Trophoblast cell (in vitro differentiated cells and primary cell): ENCODE data around the gene EML4.

Source experiments
- DNase-seq, 2 donors: peaks; one replicate each; pipeline ENCODE4 v3.0.0-alpha.2; 2016
- H2AFZ ChIP-seq: 2 replicates; pipeline ENCODE4 v1.6.1; 2013; ENCODE audit warnings: low read length, moderate library complexity, mild to moderate bottlenecking; ENCODE audit not compliant: insufficient read depth, poor library complexity
- H2AK5ac ChIP-seq: 2 replicates; pipeline ENCODE4 v1.6.1; 2013; ENCODE audit warnings: mild to moderate bottlenecking, low read length
- H2BK120ac ChIP-seq: 2 replicates; pipeline ENCODE4 v1.6.1; 2013; ENCODE audit warnings: low read length, mild to moderate bottlenecking, moderate library complexity; ENCODE audit not compliant: insufficient read depth, poor library complexity
- H2BK12ac ChIP-seq: 2 replicates; pipeline ENCODE4 v1.6.1; 2013; ENCODE audit warnings: mild to moderate bottlenecking, low read length, moderate library complexity
- H2BK5ac ChIP-seq: 2 replicates; pipeline ENCODE4 v1.6.1; 2013; ENCODE audit warnings: low read length, low read depth, moderate library complexity, mild to moderate bottlenecking; ENCODE audit not compliant: poor library complexity
- H3K14ac ChIP-seq: 2 replicates; pipeline ENCODE4 v1.6.1; 2013; ENCODE audit warnings: mild to moderate bottlenecking, low read length
- H3K18ac ChIP-seq: 2 replicates; pipeline ENCODE4 v1.6.1; 2013; ENCODE audit warnings: mild to moderate bottlenecking, low read length
- H3K23ac ChIP-seq: 2 replicates; pipeline ENCODE4 v1.6.1; 2013; ENCODE audit warnings: low read length
- H3K27ac ChIP-seq: 2 replicates; pipeline ENCODE4 v1.5.1; 2013; ENCODE audit warnings: low read depth, mild to moderate bottlenecking, inconsistent platforms, low read length, moderate library complexity
- H3K27me3 ChIP-seq: 2 replicates; pipeline ENCODE4 v1.6.1; 2013; ENCODE audit warnings: inconsistent platforms, mild to moderate bottlenecking, low read length, moderate library complexity; ENCODE audit not compliant: insufficient read depth
- H3K36me3 ChIP-seq, 2 experiments: 1 replicate in 1 of 2; 2 replicates in 1 of 2; pipeline ENCODE4 v1.6.1; 2013; ENCODE audit warnings: low read length in 2 of 2, mild to moderate bottlenecking in 2 of 2, moderate library complexity in 1 of 2; ENCODE audit not compliant: insufficient read depth in 2 of 2, control insufficient read depth in 1 of 2
- H3K4ac ChIP-seq: 2 replicates; pipeline ENCODE4 v1.6.1; 2013; ENCODE audit warnings: low read depth, mild to moderate bottlenecking, low read length, moderate library complexity
- H3K4me1 ChIP-seq, 2 experiments: 1 replicate in 1 of 2; 2 replicates in 1 of 2; pipeline ENCODE4 v1.6.1; 2013; ENCODE audit warnings: low read length in 2 of 2, mild to moderate bottlenecking in 2 of 2, moderate library complexity in 1 of 2; ENCODE audit not compliant: insufficient read depth in 2 of 2, control insufficient read depth in 1 of 2
- H3K4me2 ChIP-seq: 2 replicates; pipeline ENCODE4 v1.6.1; 2013; ENCODE audit warnings: inconsistent platforms, mild to moderate bottlenecking, low read length, moderate library complexity
- H3K4me3 ChIP-seq: 2 replicates; pipeline ENCODE4 v1.5.1; 2013; ENCODE audit warnings: mild to moderate bottlenecking, low read depth, low read length, inconsistent platforms
- H3K79me1 ChIP-seq: one replicate; pipeline ENCODE4 v1.6.1; 2013; ENCODE audit warnings: low read length
- H3K79me2 ChIP-seq: 2 replicates; pipeline ENCODE4 v1.6.1; 2013; ENCODE audit warnings: low read length, mild to moderate bottlenecking; ENCODE audit not compliant: control insufficient read depth, insufficient read depth, poor library complexity
- H3K9ac ChIP-seq: 2 replicates; pipeline ENCODE4 v1.6.1; 2013; ENCODE audit warnings: mild to moderate bottlenecking, low read length
- H3K9me3 ChIP-seq: 2 replicates; pipeline ENCODE4 v1.6.1; 2013; ENCODE audit warnings: low read depth, mild to moderate bottlenecking, control low read depth, inconsistent platforms, low read length; ENCODE audit not compliant: insufficient read depth
- H4K12ac ChIP-seq: 2 replicates; pipeline ENCODE4 v1.6.1; 2013; ENCODE audit warnings: low read depth, mild to moderate bottlenecking, low read length, moderate library complexity
- H4K8ac ChIP-seq: 2 replicates; pipeline ENCODE4 v1.6.1; 2013; ENCODE audit warnings: low read depth, mild to moderate bottlenecking, low read length, moderate library complexity
- H4K91ac ChIP-seq: one replicate; pipeline ENCODE4 v1.6.1; 2013; ENCODE audit warnings: low read depth, mild to moderate bottlenecking, low read length, moderate library complexity
- WGBS: extraction: QIAGEN DNeasy Blood & Tissue Kit; methylation state at CpG from one replicate; pipeline ENCODE4 v1.1.7; 2013; ENCODE audit warnings: missing lambda C conversion rate; ENCODE audit not compliant: insufficient read length, insufficient coverage; ENCODE audit errors: extremely low coverage; 5-methylcytosine and 5-hydroxymethylcytosine counted together

EML4 gene

DNA sequence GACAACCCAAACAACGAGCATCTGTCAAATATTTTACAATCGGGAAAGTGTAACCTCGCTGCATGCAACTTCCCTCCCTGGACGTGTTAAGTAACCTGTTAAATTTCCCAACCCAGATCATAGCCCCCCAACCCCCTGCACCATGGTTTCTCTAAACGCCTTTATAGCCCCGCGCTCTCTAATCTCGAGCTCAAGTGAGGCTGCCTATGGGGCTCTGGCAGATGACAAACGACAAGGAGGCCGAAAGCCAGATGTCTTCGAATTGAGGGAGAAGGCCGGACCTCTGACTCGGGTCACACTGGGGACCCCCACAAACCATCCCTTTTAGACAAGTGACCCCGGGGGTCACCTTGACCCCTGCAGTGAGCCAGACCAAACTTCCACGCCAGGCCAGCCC is 191.3 kb downstream of the EML4 start:
- Histone ChIP-seq H3K18ac (peak overlapping the region; percentile 88), H2AK5ac (peak overlapping the region; percentile 85), H3K9ac (peak overlapping the region; percentile 98), H3K4ac (peak overlapping the region; percentile 100), H2BK5ac (peak overlapping the region; percentile 91), H3K27me3 (no peaks in the 10 kb centered on the region), H3K14ac (peak overlapping the region; percentile 96), H3K27ac (peak overlapping the region; percentile 76), H3K4me2 (peak overlapping the region; percentile 64), H2BK12ac (no peak overlapping the region), H2AFZ (peak overlapping the region; percentile 90), H3K36me3 (peaks cover 0 to 2% of the 10 kb centered on the region in 2 experiments), H3K23ac (no peak overlapping the region), H4K8ac (peak overlapping the region; percentile 92), H4K12ac (peak overlapping the region; percentile 90), H3K79me2 (peaks cover 19% of the 10 kb centered on the region), H3K4me3 (peak overlapping the region; percentile 100), H3K9me3 (no peaks in the 10 kb centered on the region), H3K4me1 (peaks cover 3 to 7% of the 10 kb centered on the region in 2 experiments), H4K91ac (peak overlapping the region; percentile 95), H2BK120ac (peak overlapping the region; percentile 88), H3K79me1 (peaks cover 8% of the 10 kb centered on the region)
- DNase-seq: no peak
- no CpG with 5 or more reads among the region's 15 CpGs for WGBS

DNA sequence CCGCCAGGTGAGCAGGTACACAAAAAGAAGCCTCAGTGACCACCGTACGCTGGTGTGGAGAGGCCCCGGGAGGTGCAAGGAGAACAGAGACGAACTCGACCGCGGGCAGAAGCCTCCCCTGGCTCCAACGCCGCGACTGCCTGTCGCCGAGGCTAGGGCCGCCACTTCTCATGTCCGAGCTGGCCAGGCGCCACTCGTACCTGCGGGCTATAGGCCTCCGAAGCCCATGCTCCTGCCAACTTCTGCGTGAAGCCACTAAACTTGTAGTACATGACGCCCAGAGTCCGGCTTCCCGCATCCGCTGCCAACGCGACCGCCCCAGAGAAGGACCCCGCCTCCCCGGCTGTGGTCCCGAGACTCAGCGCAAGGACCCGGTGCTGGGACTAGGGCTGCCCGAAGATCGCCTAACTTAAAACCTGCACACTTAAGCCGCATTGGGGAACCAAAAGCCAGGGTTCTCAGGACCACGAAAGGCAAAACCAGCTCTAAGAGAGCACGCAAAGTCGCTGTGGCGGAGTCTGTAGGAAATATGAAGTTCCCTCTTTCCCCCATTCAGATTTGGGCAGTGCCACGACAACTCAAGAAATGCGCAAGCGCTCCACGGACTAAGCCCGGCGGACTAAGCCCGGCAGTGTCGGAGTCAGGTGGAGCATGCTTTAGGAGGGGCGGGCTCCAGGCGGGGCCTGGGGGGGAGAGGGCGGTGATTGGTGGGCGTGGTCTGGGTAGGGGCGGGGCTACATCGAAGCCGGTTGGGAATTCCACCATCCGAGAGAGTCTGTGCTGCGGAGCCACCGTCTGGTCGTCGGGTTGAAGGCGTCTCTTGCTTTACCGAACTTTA is 192.0 kb downstream of the EML4 start, which contains the start of gene COX7A2L:
COX7A2L (minus strand) TSS at position 328 of the 838 bp plus-strand sequence; CDS start at position 272, 56 bp downstream.
- no peaks in the 10 kb centered on the region for H3K27me3 ChIP-seq
- peaks cover 8% of the 10 kb centered on the region for H3K79me1 ChIP-seq
- DNase-seq: peak; percentile 95 to 98
- H3K9me3 ChIP-seq: no peaks in the 10 kb centered on the region
- peak within 1 kb of the TSS; percentile 85 for H3K4me2 ChIP-seq
- H3K27ac ChIP-seq: peak within 1 kb of the TSS; percentile 84
- H2AFZ ChIP-seq: peak within 1 kb of the TSS; percentile 90
- peak within 1 kb of the TSS; percentile 96 for H3K14ac ChIP-seq
- H3K9ac ChIP-seq: peak within 1 kb of the TSS; percentile 98
- peaks cover 0 to 2% of the 10 kb centered on the region in 2 experiments for H3K36me3 ChIP-seq
- H3K4me3 ChIP-seq: peak within 1 kb of the TSS; percentile 100
- WGBS: no CpG with 5 or more reads among the region's 61 CpGs
- peaks cover 3 to 7% of the 10 kb centered on the region in 2 experiments for H3K4me1 ChIP-seq
- H3K18ac ChIP-seq: peak within 1 kb of the TSS; percentile 88
- peak within 1 kb of the TSS; percentile 88 for H2BK120ac ChIP-seq
- H2BK12ac ChIP-seq: no peak within 1 kb of the TSS
- H4K12ac ChIP-seq: peak within 1 kb of the TSS; percentile 90
- H3K23ac ChIP-seq: no peak within 1 kb of the TSS
- peak within 1 kb of the TSS; percentile 100 for H3K4ac ChIP-seq
- H2BK5ac ChIP-seq: peak within 1 kb of the TSS; percentile 97
- H4K91ac ChIP-seq: peak within 1 kb of the TSS; percentile 95
- peak within 1 kb of the TSS; percentile 85 for H2AK5ac ChIP-seq
- peaks cover 19% of the 10 kb centered on the region for H3K79me2 ChIP-seq
- H4K8ac ChIP-seq: peak within 1 kb of the TSS; percentile 92

DNA sequence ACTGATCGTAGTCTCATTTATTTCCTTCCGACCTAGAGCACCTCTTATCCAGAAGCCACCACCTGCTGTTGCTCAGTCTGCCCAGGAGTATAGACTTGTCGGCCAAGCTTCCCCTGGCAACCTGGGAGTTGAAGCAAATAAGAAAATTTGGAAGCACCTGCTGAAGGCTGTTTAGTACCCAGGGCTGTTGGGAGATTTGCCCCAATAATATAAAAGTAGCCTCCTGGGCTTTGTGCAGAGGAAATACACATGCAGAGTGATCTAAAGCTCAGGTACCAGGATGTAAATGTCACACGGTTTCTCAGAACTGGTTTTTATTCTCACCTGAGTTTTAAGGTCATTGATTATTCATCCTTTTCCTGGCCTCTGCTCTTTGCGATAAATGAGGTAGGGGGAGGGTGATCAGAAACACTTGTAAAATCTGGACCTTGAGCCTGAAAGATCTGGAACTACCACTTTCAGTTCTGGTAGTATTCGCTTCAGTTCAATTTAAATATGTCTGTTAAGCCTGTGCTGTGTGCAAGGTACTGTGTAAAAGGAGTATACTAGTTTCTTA is 192.7 kb downstream of the EML4 start:
- Histone ChIP-seq H2AFZ (peak overlapping the region; percentile 20), H3K18ac (no peak overlapping the region), H3K4me1 (peaks cover 3 to 7% of the 10 kb centered on the region in 2 experiments), H3K79me1 (peaks cover 8% of the 10 kb centered on the region), H2BK120ac (no peak overlapping the region), H4K8ac (peak overlapping the region; percentile 36), H2BK5ac (no peak overlapping the region), H3K4ac (no peak overlapping the region), H3K36me3 (no peaks in the 10 kb centered on the region), H3K27me3 (no peaks in the 10 kb centered on the region), H2BK12ac (no peak overlapping the region), H2AK5ac (no peak overlapping the region), H3K14ac (no peak overlapping the region), H3K9me3 (no peaks in the 10 kb centered on the region), H3K4me2 (peak overlapping the region; percentile 85), H4K91ac (no peak overlapping the region), H3K23ac (no peak overlapping the region), H3K27ac (no peak overlapping the region), H3K4me3 (no peak overlapping the region), H4K12ac (no peak overlapping the region), H3K79me2 (peaks cover 17% of the 10 kb centered on the region), H3K9ac (no peak overlapping the region)
- WGBS: no CpG with 5 or more reads among the region's 6 CpGs
- DNase-seq: no peak

DNA sequence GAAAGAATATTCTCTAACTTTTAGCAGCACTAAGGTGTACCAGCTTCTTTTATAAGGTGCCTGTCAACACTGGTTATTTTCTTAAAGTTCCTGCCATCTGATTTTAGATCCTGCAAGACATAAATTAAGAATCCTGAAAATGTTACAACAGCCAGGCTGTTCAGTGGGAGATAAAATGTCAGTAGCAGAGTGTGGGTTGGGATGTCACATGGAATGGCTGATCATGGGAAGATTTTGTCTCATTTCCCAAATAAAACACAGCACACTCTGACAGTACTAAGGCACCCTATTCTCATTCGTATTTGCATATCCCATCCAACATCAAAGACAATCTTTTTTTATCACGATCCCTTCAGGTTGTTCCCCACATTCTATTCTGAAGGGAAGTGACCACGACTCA is 194.3 kb downstream of the EML4 start:
- H2BK120ac ChIP-seq: no peak overlapping the region
- H3K4me3 ChIP-seq: no peak overlapping the region
- no peak for DNase-seq
- H3K4me2 ChIP-seq: no peak overlapping the region
- H2BK12ac ChIP-seq: no peak overlapping the region
- no peak overlapping the region for H2AK5ac ChIP-seq
- H3K14ac ChIP-seq: no peak overlapping the region
- no peak overlapping the region for H3K9ac ChIP-seq
- peaks cover 14% of the 10 kb centered on the region for H3K79me2 ChIP-seq
- no peak overlapping the region for H2BK5ac ChIP-seq
- no peak overlapping the region for H3K27ac ChIP-seq
- H3K18ac ChIP-seq: no peak overlapping the region
- peaks cover 8% of the 10 kb centered on the region for H3K79me1 ChIP-seq
- H3K23ac ChIP-seq: no peak overlapping the region
- H2AFZ ChIP-seq: no peak overlapping the region
- no peak overlapping the region for H4K12ac ChIP-seq
- no CpG with 5 or more reads among the region's 3 CpGs for WGBS
- H3K36me3 ChIP-seq: no peaks in the 10 kb centered on the region
- H4K8ac ChIP-seq: no peak overlapping the region
- no peak overlapping the region for H3K4ac ChIP-seq
- H4K91ac ChIP-seq: no peak overlapping the region
- no peaks in the 10 kb centered on the region for H3K9me3 ChIP-seq
- H3K4me1 ChIP-seq: peaks cover 3 to 7% of the 10 kb centered on the region in 2 experiments
- no peaks in the 10 kb centered on the region for H3K27me3 ChIP-seq
